HG03442 (cell line): ENCODE data around the gene GSG1L.

Source experiments
- ATAC-seq: cut with Tn5 transposase; IDR thresholded peaks from one replicate; pipeline ENCODE4 v1.9.1; 2021; ENCODE audit warnings: mild to moderate bottlenecking, moderate library complexity; ENCODE audit not compliant: unreplicated experiment

The GSG1L gene

DNA sequence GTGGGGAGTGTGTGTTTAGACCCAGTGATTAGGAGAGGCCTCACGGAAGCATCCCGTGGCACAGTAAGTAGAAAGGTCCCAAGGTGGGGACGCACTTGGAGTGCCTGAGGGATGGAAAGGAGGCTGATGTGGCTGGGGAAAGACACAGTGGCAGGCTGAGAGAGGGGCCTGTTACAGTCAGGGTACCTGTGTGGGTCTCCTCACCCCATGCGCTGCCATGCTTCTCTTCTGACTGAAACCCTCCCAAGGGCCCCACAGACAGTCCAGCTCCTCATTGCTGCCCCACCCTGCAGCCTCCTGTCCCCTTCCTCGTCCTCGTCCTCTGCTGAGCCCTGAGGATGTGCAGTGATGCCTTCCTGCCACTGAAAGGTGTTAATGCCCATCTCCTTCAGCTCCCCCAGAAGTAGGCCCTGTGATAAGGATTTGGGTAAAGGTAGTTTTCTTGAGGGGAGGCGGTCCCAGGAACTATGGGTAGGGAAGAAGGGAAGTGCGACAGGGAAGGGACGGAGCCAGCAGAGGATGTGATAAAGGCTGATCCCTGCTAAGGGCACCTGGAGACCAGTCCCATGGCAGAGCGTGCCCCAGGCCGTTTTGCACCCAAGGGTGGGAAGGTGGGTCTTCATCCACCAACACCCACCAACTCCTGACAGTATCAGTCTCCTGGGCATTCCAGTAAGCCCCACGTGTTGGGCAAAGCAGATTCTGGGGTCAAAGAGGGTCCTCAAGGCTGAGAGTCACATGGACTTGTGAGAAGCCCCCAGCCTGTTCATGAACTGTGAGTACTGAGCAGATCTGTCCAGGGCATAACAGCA lies 237.2 kb downstream of the GSG1L start:
- no peak for ATAC-seq

DNA sequence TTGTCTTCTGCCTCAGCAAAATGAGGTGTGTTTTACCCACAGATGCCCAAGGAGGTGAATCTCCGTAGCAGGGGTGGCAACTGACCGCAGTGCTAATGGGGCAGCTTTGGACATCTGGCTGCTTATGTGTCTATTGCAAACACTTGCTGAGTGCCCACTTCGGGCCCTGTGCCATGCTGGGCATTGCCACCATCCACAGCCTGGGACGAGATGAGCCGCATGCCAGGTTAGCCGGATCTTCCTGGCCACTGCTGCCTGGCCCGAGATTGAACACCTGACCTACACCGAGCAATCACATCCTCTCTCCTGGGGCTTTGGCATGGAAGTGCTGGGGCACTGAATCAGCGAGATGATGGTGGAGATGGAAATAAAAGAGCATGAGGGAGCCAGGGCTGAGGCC lies 238.7 kb downstream of the GSG1L start:
- no peak for ATAC-seq

DNA sequence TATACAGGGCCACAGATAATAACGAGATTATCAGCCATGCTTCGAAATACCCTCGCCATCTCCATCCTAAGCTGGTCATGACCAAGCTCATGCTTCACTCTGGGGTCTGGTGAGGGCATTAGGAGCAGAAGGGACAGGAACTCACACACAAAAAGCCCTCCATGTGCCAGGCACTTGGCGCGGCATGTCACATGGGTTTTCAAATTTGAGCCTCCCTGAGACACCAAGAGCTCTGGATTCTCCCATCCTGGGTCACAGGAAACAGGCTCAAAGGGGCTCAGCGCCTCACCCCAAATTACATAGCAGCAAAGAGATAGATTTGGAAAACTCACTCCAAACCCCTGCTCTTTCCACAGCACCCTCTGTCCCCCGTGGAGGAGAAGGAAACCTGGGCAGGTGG lies 239.5 kb downstream of the GSG1L start:
- ATAC-seq, result no peak

DNA sequence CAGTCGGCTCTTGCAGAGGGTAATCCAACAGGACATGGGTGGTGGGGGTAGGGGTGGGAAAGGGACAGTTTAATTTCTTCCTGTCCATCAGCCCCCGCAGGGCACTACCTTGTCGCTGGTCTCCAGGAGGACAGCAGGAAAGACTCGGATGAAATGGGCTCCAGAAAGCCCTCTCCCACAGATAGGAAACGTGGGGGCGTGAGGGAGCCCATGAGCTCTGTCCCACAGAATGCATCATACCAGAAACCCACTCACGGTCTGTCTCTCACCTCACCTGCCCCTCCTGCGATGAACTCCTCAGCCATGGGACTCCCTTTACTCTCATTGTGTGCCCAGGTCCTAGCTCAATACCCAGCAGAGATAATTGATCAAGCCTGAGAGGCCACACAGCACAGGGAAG lies 240.1 kb downstream of the GSG1L start:
- no peak for ATAC-seq

DNA sequence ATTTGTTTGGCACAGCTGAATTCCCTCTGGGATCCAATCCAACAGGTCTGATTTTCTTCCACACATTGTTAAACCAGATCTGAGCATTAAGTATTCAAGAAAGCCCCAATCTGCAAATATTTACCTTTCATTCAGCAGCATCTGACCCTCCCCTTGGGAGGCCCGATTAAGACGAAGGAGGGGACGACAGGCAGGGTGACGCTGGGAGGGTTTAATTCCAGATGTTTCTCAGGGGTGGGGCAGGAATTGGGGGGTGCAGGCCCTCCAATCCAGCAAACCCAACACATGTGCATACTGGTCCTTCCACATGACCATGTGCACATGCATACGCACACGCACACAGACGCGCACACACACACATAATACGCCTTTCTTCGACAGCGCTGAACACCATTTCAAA lies 240.5 kb downstream of the GSG1L start:
- ATAC-seq, result no peak

DNA sequence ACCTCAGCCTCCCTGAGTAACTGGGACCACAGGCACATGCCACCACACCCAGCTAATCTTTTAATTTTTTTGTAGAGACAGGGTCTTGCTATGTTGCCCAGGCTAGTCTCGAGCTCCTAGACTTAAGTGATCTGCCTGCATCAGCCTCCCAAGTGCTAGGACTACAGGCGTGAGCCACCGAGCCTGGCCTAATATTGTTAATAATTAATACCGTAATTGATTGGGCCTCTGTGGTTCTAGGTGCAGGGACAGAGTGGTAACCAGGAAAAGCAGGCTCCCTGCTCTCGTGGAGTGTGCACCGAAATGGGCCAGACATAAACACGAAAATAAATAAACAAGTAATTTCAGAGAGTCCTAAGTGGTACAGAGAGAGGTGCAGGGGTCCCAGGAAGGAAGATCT lies 241.0 kb downstream of the GSG1L start:
- no peak for ATAC-seq

DNA sequence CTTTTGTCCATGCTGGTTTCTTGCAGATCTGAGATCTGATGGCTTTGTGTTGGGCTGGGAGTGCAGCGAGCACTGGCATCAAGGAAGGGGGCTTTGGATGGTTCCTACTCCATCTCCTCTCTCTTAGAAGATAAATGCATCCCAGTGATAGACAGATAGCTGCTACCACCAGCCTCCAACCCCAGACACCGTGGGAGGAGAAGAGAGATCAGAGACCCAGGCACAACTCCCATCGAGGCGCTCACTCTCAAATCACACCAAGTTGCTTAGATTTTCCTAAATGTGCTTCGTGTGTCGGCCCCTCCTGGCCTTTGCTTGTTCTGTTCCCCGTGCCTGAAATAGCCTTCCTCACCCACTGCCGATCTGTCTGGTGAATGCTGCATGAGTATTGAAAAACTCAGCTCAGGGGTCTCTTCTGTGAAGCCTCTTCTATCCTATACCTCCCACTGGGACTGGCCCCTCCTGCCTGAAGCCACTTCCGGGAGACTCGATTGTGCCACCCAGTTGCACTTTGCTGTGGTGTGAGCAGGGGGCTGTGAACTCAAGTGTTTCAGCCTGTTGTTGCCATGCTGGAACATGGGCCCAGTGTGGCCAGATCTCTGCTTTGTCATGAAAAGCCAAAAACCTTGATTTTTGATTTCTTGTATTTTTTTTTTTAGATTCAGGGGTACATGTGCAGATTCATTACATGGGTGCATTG lies 242.7 kb downstream of the GSG1L start:
- no peak for ATAC-seq

DNA sequence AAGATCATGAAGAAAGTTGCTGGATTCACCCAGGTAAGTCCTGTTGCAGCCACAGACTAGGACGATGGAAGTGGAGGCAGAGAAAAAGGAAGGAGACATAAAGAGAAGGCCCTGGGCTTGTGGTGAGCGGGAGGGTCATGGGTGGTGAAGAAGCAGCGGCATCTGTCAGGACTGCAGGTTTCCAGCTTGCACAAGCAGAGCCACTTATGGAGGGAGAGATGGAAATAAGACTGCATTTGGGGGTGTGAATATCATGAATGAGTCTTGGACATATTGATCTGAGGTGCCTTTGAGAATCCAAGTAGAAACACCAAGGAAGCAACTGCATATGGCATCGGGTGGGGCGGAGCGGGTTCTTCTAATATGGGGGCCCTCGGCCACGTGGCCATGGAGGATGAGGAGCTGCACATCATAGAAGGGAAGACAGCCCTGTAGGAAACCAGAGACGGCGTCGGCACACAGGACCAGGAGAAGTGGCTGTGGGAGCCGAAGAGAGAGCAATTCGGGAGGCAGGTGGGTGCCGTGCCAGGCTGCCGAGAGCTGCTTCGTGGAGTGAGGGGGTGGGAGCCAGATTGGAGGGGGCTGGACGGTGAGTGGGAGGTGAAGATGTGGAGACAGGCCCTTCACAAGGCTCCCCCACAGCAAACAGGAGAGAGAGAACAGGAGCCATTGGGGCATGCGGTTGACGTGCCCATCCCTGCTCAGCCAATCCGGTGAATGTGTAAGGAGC lies 243.5 kb downstream of the GSG1L start:
- ATAC-seq, result no peak

DNA sequence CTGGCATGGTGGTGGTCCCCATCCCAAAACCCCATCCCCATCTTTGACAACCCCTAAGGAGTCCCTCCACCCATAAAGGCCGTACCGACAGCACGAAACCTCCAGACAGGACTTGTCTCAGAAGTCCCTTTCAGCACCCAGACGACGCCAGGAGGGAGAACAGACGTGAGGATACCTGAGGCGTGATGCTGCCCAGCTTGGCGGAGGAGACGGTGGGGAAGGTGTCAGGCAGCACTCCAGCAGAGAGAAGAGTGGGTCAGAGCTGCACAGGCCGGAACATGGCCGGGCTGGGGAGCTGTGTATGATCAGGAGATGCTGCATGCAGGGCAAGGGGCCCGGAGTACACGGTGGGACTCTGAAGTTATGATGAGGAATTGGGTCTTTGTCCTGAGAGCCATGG lies 244.2 kb downstream of the GSG1L start:
- ATAC-seq, result no peak

DNA sequence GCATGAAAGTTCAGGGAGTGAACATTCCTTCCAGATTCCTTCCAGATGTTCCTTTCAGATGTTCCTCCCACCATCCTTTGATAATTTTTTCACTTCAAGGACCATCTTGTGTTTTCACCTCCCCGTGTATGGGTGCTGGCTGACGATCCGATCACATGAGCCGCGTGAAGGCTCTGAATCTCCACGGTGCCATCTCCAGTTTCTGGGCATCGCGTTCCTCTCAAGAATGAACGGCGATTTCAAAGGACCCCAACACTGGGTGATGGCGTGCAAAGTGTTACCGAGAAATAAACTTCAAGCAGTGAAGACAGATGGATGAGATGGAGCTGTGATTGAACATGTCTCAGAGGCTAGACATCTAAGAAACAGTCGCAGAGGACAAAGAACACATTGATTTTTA lies 245.3 kb downstream of the GSG1L start:
- no peak for ATAC-seq

DNA sequence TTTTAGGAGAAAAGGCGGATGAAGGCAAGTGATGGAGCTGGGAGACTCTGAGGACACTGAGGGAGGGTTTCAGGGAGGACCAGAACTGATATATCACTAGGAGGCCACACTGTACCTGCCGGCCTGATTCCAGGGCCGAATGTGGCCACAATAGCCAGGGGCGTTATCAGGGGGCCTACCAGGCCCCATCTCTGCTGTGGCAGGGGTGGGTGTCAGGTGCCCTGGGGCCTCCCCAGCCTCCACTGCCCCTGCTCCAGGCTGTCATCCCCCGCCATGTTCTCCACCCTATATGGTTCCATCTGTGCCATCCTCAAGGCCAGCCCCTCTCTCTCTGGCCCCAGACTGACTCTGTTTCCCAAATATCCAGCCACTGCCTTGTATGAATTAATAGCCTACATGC lies 246.5 kb downstream of the GSG1L start:
- no peak for ATAC-seq

DNA sequence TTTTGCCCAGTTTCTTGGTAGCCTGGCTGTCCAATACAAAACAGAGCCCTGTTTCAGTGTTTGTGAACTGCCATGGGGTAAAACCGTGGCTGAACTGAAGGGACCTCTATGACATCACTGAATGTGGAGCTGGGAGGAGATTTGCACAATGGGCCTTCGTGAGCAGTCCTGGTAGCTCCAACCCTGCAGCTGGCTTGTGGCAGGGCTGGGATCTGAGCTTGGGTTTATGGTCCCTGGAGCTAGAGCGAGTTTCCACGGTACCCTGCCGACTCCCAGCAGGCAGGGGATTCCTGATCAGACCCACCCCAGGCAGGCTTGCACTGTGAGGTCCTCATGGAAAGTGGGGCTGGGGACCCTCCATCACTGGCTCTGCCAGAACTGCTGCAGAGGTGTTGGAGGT lies 247.0 kb downstream of the GSG1L start:
- no peak for ATAC-seq

DNA sequence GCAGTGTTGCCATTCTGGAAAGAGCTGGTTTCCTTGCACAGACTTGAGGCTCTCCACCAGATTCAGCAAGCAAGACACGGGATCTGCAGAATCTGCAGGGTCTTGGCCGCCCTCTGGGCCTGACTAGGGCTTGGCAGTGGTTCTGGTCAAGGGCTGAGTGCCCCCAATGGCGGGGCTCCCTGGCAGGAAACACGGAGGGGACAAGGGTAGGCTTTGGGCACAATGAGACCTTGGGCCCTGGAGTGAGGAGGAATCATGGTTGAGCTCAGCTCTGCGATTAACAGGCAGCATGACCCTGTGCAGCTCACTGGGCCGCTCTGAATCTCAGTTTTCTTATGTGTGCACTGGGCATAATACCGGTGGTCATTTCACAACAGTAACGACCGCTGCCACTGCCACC lies 249.9 kb downstream of the GSG1L start:
- ATAC-seq, result no peak

DNA sequence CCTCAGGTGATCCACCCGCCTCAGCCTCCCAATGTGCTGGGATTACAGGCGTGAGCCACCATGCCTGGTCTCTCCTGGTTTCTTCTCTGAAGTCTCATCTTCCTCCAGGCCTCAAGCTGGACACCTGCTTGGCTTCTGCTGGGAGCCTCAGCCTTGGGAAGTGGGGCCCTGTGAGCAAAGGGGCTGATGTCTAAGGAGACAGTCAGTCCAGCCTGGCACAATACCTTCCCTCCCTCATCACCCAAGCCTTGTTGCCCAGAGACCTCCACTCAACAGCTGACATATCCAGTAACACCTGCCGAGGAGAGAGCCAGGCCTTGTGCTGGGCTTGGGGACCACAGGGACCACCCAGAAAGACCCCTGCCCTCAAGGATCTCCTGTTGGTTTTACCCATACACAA lies 251.6 kb downstream of the GSG1L start:
- ATAC-seq, result no peak

DNA sequence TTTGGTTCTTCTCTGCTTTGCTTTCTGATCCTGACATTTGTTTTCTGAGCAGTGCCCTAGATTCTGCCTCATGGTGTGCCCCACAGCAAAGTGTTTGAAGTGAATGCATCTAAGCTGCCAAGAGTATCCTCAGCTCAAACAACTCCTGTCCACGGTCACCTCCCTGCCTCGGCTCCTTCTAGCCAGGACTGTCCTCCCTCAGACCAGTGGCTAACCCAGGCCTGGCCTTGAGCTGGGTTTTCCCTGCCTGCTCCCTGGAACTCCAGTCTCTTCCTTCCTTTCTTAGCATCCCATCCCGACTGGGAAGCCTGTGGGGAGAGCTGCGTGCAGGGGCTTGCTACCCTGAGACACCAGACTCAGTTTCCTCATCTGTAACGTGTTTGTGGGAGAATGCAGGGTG lies 256.5 kb downstream of the GSG1L start:
- no peak for ATAC-seq

DNA sequence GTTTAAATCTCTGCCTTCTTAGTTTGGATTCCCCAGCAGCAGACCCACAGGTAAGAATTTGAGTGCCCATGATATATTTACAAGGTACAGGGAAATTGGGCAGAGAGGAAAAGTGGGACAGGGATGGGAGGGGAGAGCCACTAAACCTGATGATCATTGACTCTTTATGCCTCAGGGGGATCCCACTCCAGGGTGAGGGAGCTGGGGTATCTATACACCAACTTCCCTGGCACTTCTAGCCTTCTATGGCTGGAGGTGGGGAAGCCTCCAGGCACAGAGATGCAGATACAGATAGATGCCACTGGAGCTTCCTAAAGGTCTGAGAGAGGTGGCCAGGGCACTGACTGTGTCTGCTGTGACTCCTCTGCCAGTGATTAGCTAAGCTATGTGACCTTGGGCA lies 257.1 kb downstream of the GSG1L start:
- no peak for ATAC-seq

DNA sequence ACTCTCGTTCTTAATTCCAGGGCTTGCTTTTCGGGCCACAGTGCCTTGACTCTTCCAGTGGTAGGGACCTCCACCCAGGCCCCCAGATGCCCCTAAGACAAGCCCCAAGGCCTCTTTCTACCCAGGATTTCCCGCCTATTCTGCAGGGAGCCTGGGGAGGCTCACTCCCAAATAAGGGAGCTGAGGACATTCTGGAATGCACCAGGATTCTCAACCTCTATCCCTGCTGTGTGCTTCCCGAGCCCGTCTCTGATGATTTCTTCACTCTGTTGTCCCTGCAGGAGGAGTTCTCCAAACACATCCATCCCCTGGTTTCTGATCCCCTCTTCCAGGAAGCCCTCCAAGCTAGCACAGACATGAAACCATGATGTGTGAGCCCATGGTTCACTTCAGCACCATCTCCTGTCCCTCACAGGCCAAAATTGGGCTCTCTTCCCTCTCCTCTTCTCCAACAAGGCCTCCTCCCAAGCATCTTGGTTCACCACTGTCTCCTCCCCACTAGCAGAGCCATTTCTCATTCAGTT lies 257.6 kb downstream of the GSG1L start:
- ATAC-seq, result no peak

DNA sequence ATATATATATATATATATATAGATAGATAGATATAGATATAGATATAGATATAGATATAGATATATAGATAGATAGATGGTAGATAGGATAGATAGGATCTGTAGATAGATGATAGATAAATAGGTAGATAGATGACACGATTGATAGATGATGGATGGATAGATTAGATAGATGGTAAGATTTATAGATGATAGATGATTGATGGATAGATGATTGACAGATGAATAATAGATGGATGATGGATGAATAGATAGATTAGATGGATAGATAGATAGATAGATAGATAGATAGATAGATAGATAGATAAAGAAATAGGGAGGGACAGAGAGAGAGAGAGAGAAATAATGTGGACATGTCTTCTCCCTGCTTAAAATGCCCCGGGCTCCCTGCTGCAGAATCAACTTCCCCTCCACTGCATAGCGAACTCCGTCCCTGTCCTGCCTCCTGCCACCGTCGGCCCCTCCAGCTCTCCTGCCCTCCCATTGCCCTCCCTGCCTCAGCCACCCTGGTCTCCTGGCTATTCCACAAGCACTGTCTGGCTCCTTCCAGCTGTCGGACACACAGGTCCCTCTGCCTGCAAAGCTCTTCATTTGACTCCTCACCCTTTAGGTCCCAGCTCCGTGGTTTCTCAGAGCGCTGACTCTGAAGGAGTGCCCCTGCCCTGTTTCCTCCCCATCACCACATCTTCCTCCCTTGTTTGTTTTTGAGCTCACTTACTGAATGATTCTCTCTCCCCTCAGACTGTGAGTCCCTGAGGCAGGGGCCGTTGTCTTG lies 259.6 kb downstream of the GSG1L start:
- no peak for ATAC-seq

DNA sequence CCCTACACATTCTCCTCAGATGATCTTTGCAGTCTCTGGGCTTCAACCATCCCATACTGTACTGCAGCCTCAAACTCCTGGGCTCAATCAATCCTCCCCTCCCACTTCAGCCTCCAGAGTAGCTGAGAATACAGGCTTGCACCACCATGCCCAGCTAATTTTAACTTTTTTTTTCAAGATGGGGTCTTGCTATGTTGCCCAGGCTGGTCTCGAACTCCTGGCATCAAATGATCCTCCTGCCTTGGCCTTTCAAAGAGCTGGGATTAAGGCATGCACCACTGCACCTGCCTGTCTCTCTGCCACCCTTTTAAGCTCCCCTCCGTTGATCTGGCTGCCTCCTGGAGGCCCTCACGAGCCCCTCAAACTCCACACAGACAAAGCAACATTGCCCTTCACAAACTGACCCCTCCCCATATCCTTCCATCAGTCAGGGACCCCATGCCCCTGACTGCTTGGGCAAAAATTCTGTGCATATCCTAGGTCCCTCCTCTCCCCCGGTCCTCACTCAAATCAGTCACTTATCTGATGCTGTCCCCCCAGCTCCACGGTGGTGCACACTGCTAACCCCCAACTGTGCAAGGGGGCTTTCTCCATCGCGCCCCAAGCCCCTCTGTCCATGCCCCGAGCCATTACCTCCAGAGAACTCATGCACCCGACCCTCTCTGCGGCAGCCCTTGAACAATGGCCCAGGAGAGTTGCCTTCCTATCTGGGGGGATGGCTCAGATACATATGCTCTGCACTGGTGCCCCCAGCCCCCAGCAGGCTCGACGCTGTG lies 260.7 kb downstream of the GSG1L start:
- ATAC-seq, result no peak

DNA sequence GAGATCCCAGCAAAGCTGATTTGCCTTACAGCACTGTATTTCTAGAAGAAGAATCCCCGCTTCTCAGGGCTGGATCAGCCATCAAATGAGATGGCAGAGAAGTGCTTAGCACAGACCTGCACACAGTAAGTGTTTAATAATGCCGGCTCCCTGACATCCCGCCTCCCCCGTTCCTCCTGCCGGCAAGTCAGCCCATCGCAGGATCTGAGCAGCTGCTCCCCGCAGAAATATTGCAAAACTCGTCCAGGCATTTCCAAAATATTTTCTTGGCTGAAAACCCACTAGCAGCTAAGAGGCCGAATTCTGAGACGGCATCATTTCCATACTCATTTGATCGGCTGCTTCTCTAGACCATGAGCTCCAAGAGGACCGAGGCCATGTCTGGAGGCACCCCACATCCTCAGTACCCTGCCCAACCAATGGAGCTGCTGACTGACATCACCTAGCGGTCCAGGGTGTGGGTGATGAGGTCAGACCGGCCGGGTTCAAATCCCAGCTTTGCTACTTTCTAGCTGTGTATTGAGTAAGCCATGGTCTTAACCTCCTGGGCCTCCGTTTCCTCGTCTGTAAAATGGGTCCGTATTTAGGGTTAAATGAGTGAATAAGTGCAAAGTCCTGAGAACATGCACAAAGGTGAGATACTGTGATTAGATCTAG lies 262.1 kb downstream of the GSG1L start:
- ATAC-seq, result no peak
